ENCODE results near the gene CD96.
"Not testable (repeated sequence)": the region's sequence is repeated elsewhere in the genome, so short reads cannot be mapped to it uniquely, and the experiment has no call there.

Gene CD96

DNA sequence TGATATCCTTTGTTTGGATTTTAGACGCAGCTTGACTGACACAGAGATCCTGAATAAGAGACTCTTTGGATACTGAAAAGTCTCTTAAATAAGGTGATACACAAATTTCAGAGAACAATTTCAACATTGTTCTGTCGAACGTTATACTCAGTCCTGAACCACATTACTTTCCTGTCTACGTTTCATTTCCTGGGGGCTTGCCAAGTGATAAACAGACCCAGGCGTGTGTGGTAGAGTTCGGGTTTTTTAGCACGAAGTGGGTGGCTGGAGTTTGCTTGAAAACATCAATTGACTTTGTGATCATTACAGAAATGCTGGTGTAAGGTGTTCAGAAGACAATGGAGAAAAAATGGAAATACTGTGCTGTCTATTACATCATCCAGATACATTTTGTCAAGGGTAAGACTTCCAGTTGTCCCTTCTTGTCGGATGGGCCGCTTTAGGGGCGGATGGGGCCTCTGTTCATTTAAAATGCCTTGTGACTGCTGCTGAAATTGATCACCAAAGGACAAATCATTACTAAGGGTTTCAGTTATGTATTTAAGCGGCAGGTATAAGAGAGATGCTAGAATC, at the start of gene CD96:
TSS of gene CD96 (plus strand) at position 287 of the 573 bp plus-strand sequence. CDS start at position 339, 52 bp downstream.
- DNase-seq = no peak

DNA sequence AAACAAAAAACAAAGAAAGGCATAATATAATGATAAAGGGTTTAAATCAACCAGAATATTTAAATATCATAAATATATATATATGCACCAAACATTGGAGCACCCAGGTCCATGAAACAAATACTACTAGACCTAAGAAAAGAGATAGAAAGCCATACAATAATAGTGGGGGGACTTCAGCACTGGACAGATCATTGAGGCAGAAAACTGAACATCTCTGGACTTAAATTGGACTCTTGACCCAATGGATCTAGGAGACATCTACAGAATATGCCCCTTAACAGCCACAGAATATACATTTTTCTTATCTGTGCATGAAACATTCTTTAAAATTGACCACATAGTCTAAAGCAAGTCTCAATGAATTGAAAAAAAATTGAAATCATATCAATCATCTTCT, 48.7 kb upstream of the CD96 start:
- DNase-seq = no peak

- no peak for DNase-seq
Measured at GRCh38 chr3:111496894-111497559, 45.0 kb upstream of the CD96 start.

DNA sequence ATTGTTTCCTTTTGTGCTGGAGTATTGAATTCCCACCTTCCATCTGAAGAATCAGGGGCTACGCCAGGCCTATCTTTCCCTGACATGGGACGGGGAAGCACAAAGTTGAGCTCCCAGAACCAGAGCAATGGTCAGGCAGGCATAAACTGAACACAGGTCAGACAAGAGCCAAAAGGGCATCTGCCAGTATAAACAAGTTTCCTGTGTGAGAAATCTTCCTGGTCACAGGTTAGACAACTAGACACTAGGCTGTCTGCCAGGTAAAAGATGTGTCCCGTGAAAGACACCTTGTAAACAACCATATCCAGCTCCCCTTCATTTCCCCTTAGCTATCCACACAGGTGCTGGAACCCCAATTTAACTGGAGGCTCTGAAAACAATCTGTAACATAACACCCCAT, 44.0 kb upstream of the CD96 start:
- DNase-seq = no peak

DNA sequence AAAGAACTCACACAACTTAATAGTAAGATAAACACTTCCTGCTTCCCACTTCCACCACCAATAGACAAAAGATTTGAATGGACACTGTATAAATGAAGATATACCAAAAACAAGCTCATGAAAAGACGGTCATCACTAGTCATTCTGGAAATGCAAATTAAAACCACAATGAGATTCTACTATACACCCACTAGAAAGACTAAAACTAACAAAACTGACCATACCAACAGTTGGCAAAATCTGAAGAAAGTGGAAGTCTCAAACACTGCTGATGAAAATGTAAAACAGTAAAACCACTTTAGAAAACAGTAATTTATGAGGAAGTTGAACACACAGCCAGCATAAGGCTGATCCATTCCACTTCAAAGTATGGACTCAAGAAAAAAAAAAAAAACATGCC, 35.6 kb upstream of the CD96 start:
- no peak for DNase-seq

GRCh38 chr3:111509308-111509707, 32.7 kb upstream of the CD96 start:
- no peak for DNase-seq

GRCh38 chr3:111517801-111518200, 24.2 kb upstream of the CD96 start:
- DNase-seq = no peak

- DNase-seq = no peak
Measured at GRCh38 chr3:111519178-111519855, 22.7 kb upstream of the CD96 start.

GRCh38 chr3:111521891-111522290, 20.1 kb upstream of the CD96 start:
- no peak for DNase-seq

DNA sequence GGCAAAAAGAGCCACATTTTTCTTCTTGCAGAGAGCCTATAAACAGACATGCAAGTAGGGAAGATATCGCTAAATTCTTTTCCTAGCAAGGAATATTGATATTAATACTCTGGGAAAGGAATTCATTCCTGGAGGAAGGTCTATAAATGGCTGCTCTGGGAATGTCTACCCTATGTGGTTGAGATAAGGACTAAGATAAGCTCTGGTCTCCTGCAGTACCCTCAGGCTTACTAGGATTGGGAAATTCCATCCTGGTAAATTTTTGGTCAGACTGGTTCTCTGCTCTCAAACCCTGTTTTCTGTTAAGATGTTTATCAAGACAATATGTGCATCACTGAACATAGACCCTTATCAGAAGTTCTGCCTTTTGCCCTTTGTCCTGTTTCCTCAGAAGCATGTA, 17.5 kb upstream of the CD96 start:
- not testable (repeated sequence) for DNase-seq

DNA sequence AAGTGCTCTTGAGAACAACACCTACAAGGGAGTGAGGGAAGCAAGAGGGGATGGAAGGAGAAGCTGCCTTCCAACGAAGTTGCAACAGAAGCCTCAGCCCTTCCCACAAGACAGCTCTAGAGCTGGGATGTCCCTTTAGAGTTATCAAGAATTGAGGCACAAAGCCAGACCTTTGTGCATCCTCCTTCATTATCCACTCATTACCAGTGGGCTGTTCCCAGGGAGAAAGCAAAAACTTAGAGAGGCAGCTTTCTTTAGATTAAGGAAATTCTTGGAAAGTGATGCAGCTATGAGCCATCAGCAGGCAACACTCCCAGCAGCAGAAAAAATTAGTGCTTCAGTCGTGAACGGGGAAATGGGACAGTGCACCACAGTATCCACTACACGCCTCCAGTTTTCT, 10.6 kb upstream of the CD96 start:
- no peak for DNase-seq

DNA sequence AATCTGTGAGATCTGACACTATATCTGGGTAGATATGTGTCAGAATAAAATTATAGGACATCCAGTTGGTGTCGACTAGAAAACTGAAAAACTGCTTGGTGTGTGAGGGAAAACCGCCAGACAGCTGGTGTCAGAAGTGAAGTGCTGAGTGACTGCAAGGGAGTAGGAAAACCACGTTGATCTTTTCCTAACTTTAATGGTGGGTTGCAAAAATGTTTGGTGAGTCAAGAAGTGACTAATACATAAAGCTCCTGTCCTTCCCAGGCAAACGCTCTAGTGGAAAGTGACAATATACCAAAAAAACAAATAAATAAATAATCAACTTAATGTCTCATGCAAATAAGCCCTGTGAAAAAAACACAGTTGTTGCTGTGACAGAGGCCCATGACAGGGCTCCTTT, 7.3 kb upstream of the CD96 start:
- DNase-seq = no peak

- no peak for DNase-seq
Measured at GRCh38 chr3:111538111-111538510, 3.9 kb upstream of the CD96 start.

GRCh38 chr3:111538681-111539083, 3.3 kb upstream of the CD96 start:
- DNase-seq = no peak

- peak; percentile 14 for DNase-seq
Measured at GRCh38 chr3:111539351-111540331, 2.4 kb upstream of the CD96 start.

DNA sequence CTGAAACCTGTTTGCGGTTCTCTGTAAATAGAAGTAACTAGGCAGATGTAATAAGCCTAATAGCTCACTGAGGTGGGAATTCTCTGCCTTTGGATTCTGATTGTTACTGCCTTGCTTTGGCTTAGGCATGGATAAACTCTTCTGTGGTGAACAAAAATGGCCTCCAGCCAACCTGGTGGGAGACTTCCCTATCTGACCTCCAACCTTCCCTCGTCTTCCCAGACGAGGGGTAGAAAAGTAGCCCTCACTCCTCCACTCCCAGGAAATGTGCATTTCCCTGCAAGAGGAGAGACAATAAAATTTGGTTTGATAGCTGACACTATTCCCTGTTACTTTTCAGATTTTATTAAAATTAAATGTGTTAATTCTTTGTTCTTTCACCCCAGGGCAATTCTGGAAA, 606 bp upstream of the CD96 start:
- no peak for DNase-seq

DNA sequence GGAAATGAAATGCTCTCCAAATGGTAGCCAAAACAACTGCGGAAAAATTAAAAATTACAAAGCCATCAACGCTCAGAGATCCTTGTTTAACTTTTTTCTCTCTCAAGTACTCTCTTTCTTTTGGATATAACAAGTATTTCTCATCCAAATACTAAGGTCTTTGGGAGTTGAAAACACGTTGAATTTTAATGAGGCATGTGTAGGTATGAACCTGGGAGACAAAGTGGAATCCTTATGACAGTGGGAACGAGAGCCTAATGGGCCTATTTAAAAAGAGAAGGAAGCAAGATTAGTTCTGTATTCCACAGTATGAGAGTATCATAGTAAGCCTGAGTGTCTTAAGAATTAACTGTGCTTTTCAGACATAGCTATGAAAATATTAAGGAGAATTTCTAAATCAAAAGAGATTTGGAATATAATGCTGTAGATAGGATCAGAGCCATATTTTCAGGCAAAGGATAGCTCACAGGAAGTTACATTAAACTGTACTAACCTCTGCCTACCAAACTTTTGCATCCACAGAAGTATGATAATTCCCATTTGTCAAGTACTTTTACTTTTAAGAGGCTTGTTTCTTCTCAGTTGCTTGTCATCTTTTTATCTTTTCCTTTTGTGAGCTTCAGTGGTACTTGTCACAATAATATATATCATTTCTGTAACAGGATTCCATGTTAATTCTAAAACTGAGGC, 759 bp downstream of the CD96 start:
- DNase-seq = no peak

GRCh38 chr3:111545349-111545748, 3.4 kb downstream of the CD96 start:
- DNase-seq = no peak

GRCh38 chr3:111547631-111548030, 5.6 kb downstream of the CD96 start:
- no peak for DNase-seq

- DNase-seq = no peak
Measured at GRCh38 chr3:111548092-111548491, 6.1 kb downstream of the CD96 start.

GRCh38 chr3:111548756-111549155, 6.8 kb downstream of the CD96 start:
- DNase-seq = no peak

DNA sequence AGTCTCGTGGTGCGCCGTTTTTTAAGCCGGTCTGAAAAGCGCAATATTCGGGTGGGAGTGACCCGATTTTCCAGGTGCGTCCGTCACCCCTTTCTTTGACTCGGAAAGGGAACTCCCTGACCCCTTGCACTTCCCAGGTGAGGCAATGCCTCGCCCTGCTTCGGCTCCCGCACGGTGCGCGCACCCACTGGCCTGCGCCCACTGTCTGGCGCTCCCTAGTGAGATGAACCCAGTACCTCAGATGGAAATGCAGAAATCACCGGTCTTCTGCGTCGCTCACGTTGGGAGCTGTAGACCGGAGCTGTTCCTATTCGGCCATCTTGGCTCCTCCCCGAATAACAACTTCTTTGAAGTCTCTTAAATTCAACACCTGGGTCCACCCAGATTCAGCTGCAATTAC, 19.9 kb downstream of the CD96 start:
- not testable (repeated sequence) for DNase-seq

GRCh38 chr3:111566844-111567243, 24.8 kb downstream of the CD96 start:
- DNase-seq = no peak
